HL-60 (cell line): ENCODE results near the gene SLC35D1.

ENCODE experiments used
- DNase-seq, 2 experiments: peaks; one replicate each; pipeline ENCODE4 v3.0.0-alpha.2; 2010 to 2020; ENCODE audit warnings: low read depth in 1 of 2, low spot score in 1 of 2
- H3K27ac ChIP-seq: fragments of 250-450 bp; sonication (Bioruptor Pico); replicated peaks from 2 replicates; pipeline ENCODE4 v1.5.1; 2020; ENCODE audit warnings: mild to moderate bottlenecking, moderate library complexity
- H3K27me3 ChIP-seq: fragments of 250-450 bp; sonication (Bioruptor Pico); 2 replicates; pipeline ENCODE4 v1.5.1; 2021; ENCODE audit warnings: mild to moderate bottlenecking, moderate library complexity; ENCODE audit not compliant: insufficient read depth, poor library complexity, severe bottlenecking
- H3K4me3 ChIP-seq: replicated peaks from 2 replicates; pipeline ENCODE4 v1.5.1; 2011; ENCODE audit warnings: mild to moderate bottlenecking, control low read depth, low read length; ENCODE audit not compliant: insufficient read depth
- CTCF ChIP-seq: IDR thresholded peaks from one replicate; pipeline ENCODE4 v1.5.1; 2011; ENCODE audit warnings: low read length, control low read depth, inconsistent platforms; ENCODE audit not compliant: insufficient read depth
- GABPA ChIP-seq: IDR thresholded peaks from 2 replicates; pipeline ENCODE4 v1.6.1; 2012; ENCODE audit warnings: low read depth
- POLR2AphosphoS5 ChIP-seq: IDR thresholded peaks from 2 replicates; pipeline ENCODE4 v1.6.1; 2012; ENCODE audit warnings: low read depth
- REST ChIP-seq: IDR thresholded peaks from 2 replicates; pipeline ENCODE4 v1.6.1; 2012; ENCODE audit warnings: low read depth; ENCODE audit not compliant: insufficient replicate concordance
- SPI1 ChIP-seq: IDR thresholded peaks from 2 replicates; pipeline ENCODE4 v1.6.1; 2012; ENCODE audit warnings: low read depth, mild to moderate bottlenecking, borderline replicate concordance

Gene SLC35D1

GRCh38 chr1:67097305-67097704 lies 43.4 kb upstream of the SLC35D1 start:
- Histone ChIP-seq H3K27ac (no peak overlapping the region), H3K4me3 (no peak overlapping the region), H3K27me3 (no peaks in the 10 kb centered on the region)
- TF ChIP-seq CTCF = no peak
- TF ChIP-seq POLR2AphosphoS5 = no peak
- DNase-seq = no peak

GRCh38 chr1:67094191-67094590 lies 40.2 kb upstream of the SLC35D1 start:
- no peaks in the 10 kb centered on the region for H3K27me3 ChIP-seq
- H3K27ac ChIP-seq = no peak overlapping the region
- no peak for DNase-seq
- no peak for TF ChIP-seq POLR2AphosphoS5
- TF ChIP-seq GABPA = no peak
- no peak for TF ChIP-seq REST
- no peak for TF ChIP-seq CTCF
- TF ChIP-seq SPI1 = no peak
- H3K4me3 ChIP-seq = no peak overlapping the region

- TF ChIP-seq SPI1 (no peak), POLR2AphosphoS5 (no peak), CTCF (no peak), REST (no peak), GABPA (no peak)
- H3K27me3 ChIP-seq = no peaks in the 10 kb centered on the region
- no peak for DNase-seq
Observed at GRCh38 chr1:67089685-67090208, 35.8 kb upstream of the SLC35D1 start.

GRCh38 chr1:67088440-67088839 lies 34.5 kb upstream of the SLC35D1 start:
- Histone ChIP-seq H3K4me3 (no peak overlapping the region), H3K27ac (no peak overlapping the region), H3K27me3 (no peaks in the 10 kb centered on the region)
- TF ChIP-seq REST (no peak), SPI1 (no peak), GABPA (no peak), POLR2AphosphoS5 (no peak), CTCF (no peak)
- DNase-seq = no peak

More at GRCh38 chr1:67089685-67090208, 35.8 kb upstream of the SLC35D1 start:
- H3K27ac ChIP-seq = no peak overlapping the region
- no peak overlapping the region for H3K4me3 ChIP-seq
